ENCODE results near the gene MASP1.
"Not testable (repeated sequence)": the region's sequence is repeated elsewhere in the genome, so short reads cannot be mapped to it uniquely, and the experiment has no call there.

Gene MASP1

DNA sequence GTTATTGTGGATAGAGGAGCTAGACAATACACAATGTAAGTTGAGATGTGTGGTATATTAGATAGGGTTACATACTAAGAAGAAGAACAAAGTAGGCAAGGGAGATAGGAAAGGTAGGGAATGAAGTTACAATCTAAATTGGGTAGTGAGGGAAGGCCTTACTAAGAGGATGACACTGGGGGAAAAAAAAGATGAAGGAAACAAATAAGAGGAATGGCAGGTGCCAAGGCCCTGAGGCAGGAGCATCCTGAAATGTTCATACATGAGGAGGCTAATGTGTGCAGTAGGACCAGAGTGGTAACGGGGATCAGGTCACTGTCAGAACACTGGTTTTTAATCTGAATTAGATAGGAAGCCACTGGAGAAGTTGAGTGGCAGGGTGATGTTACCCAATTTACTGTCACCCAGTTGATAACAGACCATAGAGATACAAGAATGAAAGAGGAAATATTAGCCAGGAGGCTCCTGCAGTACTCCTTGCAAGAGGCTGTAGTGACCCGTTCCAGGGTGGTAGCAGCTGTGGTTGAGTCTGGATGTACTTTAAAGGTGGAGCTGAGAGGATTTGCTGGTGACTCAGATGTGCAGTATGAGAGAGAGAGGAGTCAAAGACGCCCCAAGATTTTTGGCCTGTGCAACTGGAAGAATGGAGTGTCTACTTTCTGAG lies 79.9 kb downstream of the MASP1 start:
- Histone ChIP-seq H3K9me3 (ENCODE audit: control insufficient read depth in 1 of 2, low read length in 2 of 2) (no peaks in the 10 kb centered on the region), H3K36me3 (ENCODE audit: control insufficient read depth in 1 of 2, insufficient read depth in 2 of 2, low read length in 2 of 2) (no peaks in the 10 kb centered on the region), H3K4me3 (ENCODE audit: low read depth in 1 of 2, low read length in 2 of 2) (no peak overlapping the region), H3K27ac (ENCODE audit: low read depth, low read length) (no peak overlapping the region), H3K9ac (ENCODE audit: low read depth in 1 of 2, low read length in 2 of 2) (no peak overlapping the region), H3K27me3 (ENCODE audit: control insufficient read depth in 1 of 2, insufficient read depth in 2 of 2, low read length in 2 of 2) (peaks cover 0 to 4% of the 10 kb centered on the region in 2 donors), H3K4me1 (ENCODE audit: control insufficient read depth in 1 of 2, insufficient read depth in 2 of 2, low read length in 2 of 2) (peaks cover 0 to 9% of the 10 kb centered on the region in 2 donors)

DNA sequence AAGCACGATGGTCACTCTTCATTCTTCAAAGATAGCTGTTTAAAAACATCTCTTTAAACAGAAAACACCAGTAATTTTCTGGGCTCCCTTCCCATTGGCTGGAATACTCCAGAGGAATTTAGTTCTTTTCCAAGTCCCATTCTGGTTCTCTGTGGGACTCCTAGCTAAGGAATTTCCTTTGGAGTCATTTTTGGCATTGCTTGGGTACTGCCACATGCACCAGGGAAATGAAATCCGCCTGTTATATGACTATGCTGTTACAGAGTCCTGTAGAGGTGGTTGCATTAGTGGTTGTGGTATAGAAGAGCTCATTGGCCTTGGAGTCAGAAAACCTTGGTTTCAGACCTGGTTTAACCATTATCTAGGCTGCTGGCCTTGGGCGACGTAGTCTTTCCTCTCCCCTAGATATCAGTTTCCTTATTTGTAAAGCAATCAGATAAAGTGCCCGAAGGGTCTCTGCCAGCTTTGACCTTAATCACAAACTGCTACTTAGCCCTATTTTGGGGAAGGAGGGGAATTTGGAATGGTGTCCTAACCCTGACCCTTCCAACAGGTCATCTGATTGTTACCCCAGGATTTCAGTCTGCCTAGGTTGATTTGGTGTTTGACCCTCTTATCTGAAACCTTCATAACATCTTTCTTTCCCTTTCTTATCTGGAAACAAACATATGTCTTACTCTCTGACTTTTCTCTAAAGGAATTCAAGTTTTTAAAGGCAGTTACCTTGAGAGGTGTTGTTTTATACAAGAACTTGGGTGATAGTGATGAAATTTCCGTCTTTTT lies 80.8 kb downstream of the MASP1 start:
- Histone ChIP-seq H3K4me1 (ENCODE audit: control insufficient read depth in 1 of 2, insufficient read depth in 2 of 2, low read length in 2 of 2) (peaks cover 0 to 9% of the 10 kb centered on the region in 2 donors), H3K27ac (ENCODE audit: low read depth, low read length) (no peak overlapping the region), H3K4me3 (ENCODE audit: low read depth in 1 of 2, low read length in 2 of 2) (no peak overlapping the region), H3K9ac (ENCODE audit: low read depth in 1 of 2, low read length in 2 of 2) (no peak overlapping the region), H3K36me3 (ENCODE audit: control insufficient read depth in 1 of 2, insufficient read depth in 2 of 2, low read length in 2 of 2) (no peaks in the 10 kb centered on the region), H3K9me3 (ENCODE audit: control insufficient read depth in 1 of 2, low read length in 2 of 2) (no peaks in the 10 kb centered on the region), H3K27me3 (ENCODE audit: control insufficient read depth in 1 of 2, insufficient read depth in 2 of 2, low read length in 2 of 2) (peaks cover 0 to 4% of the 10 kb centered on the region in 2 donors)

DNA sequence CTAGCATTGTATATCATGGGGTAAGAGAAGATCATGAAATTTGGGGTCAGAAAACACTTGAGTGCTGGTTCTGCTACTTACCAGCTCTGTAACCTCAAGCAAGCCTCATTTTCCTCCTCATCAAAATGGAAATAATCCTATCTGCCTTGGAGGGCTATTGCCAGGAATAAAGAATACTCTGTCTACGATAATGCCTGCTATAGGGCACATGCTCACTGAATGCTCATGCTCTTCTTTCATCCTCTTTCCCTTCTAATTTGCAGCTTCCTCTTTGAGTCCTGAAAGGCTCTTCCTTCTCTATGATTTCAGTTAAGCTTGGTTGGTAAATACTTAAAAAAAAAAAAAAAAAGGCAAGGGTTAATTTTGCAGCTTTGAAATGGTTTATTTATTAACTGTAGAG lies 81.4 kb downstream of the MASP1 start:
- H3K27ac ChIP-seq (ENCODE audit: low read depth, low read length): no peak overlapping the region
- peaks cover 0 to 9% of the 10 kb centered on the region in 2 donors for H3K4me1 ChIP-seq (ENCODE audit: control insufficient read depth in 1 of 2, insufficient read depth in 2 of 2, low read length in 2 of 2)
- no peaks in the 10 kb centered on the region for H3K36me3 ChIP-seq (ENCODE audit: control insufficient read depth in 1 of 2, insufficient read depth in 2 of 2, low read length in 2 of 2)
- H3K4me3 ChIP-seq (ENCODE audit: low read depth in 1 of 2, low read length in 2 of 2): no peak overlapping the region
- no peak overlapping the region for H3K9ac ChIP-seq (ENCODE audit: low read depth in 1 of 2, low read length in 2 of 2)
- H3K9me3 ChIP-seq (ENCODE audit: control insufficient read depth in 1 of 2, low read length in 2 of 2): no peaks in the 10 kb centered on the region
- H3K27me3 ChIP-seq (ENCODE audit: control insufficient read depth in 1 of 2, insufficient read depth in 2 of 2, low read length in 2 of 2): peaks cover 2 to 4% of the 10 kb centered on the region in 2 donors

DNA sequence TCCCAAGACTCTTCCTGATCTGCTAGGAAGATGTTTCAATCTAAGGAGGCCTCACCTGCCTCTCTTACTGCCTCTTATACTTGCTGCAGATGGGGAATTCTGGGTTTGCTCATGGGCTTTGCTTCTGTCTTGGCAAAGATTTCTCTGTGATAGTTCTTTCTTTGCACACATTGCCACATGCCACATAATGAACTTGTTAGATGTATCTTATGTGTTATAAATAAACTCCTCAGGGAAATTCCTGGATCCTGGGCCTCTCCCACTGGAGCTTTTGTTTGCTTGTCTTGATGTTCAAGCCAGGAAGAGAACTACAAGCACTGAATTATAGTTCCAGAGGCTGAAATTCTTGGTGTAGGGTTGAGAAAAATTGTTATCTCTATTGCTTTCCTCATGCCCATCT lies 82.0 kb downstream of the MASP1 start:
- no peak overlapping the region for H3K9ac ChIP-seq (ENCODE audit: low read depth in 1 of 2, low read length in 2 of 2)
- H3K27me3 ChIP-seq (ENCODE audit: control insufficient read depth in 1 of 2, insufficient read depth in 2 of 2, low read length in 2 of 2): peaks cover 3 to 4% of the 10 kb centered on the region in 2 donors
- no peak overlapping the region for H3K27ac ChIP-seq (ENCODE audit: low read depth, low read length)
- no peaks in the 10 kb centered on the region for H3K9me3 ChIP-seq (ENCODE audit: control insufficient read depth in 1 of 2, low read length in 2 of 2)
- peaks cover 0 to 9% of the 10 kb centered on the region in 2 donors for H3K4me1 ChIP-seq (ENCODE audit: control insufficient read depth in 1 of 2, insufficient read depth in 2 of 2, low read length in 2 of 2)
- H3K4me3 ChIP-seq (ENCODE audit: low read depth in 1 of 2, low read length in 2 of 2): no peak overlapping the region
- no peaks in the 10 kb centered on the region for H3K36me3 ChIP-seq (ENCODE audit: control insufficient read depth in 1 of 2, insufficient read depth in 2 of 2, low read length in 2 of 2)

DNA sequence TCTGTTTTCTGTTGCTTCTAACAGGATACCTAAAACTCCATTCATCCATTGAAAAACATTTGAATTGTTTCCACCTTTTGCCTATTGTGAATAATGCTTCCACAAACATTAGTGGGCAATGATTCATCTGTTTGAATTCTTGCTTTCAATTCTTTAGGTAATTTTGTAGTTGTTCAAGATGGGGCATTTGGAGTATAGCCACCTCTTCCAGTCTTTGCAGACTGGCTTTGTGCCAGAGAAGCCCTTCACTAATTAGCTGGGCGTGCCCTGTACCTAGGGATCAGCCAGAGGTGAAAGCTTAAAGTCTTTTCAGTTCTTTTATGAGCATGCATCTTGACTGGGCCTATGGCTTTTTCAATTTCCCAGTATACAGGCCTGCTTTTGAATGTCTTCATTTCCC lies 83.4 kb downstream of the MASP1 start:
- Histone ChIP-seq H3K9me3 (ENCODE audit: control insufficient read depth in 1 of 2, low read length in 2 of 2) (no peaks in the 10 kb centered on the region), H3K36me3 (ENCODE audit: control insufficient read depth in 1 of 2, insufficient read depth in 2 of 2, low read length in 2 of 2) (no peaks in the 10 kb centered on the region), H3K9ac (ENCODE audit: low read depth in 1 of 2, low read length in 2 of 2) (no peak overlapping the region), H3K4me3 (ENCODE audit: low read depth in 1 of 2, low read length in 2 of 2) (no peak overlapping the region), H3K27me3 (ENCODE audit: control insufficient read depth in 1 of 2, insufficient read depth in 2 of 2, low read length in 2 of 2) (peaks cover 0 to 3% of the 10 kb centered on the region in 2 donors), H3K27ac (ENCODE audit: low read depth, low read length) (no peak overlapping the region), H3K4me1 (ENCODE audit: control insufficient read depth in 1 of 2, insufficient read depth in 2 of 2, low read length in 2 of 2) (peaks cover 0 to 9% of the 10 kb centered on the region in 2 donors)

DNA sequence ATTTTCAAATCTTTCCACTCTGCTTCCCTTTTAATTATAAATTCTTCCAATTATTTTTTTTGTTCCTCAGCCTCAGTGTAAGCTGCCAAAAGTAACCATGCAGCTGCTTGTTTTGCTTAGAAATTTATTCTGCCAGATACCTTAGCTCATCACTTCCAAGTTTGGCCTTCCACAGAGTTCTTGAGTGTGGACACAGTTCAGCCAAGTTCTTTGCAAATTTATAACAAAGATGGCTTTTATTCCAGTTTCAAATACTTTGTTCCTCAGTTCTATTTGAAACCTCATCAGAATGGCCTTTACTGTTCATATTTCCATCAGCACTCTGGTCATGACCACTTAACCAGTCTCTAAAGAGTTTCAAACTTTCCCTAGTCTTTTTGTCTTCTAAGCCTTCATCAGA lies 83.9 kb downstream of the MASP1 start:
- Histone ChIP-seq H3K4me3 (ENCODE audit: low read depth in 1 of 2, low read length in 2 of 2) (no peak overlapping the region), H3K4me1 (ENCODE audit: control insufficient read depth in 1 of 2, insufficient read depth in 2 of 2, low read length in 2 of 2) (peaks cover 0 to 9% of the 10 kb centered on the region in 2 donors), H3K27me3 (ENCODE audit: control insufficient read depth in 1 of 2, insufficient read depth in 2 of 2, low read length in 2 of 2) (peaks cover 0 to 3% of the 10 kb centered on the region in 2 donors), H3K27ac (ENCODE audit: low read depth, low read length) (no peak overlapping the region), H3K9me3 (ENCODE audit: control insufficient read depth in 1 of 2, low read length in 2 of 2) (no peaks in the 10 kb centered on the region), H3K36me3 (ENCODE audit: control insufficient read depth in 1 of 2, insufficient read depth in 2 of 2, low read length in 2 of 2) (no peaks in the 10 kb centered on the region), H3K9ac (ENCODE audit: low read depth in 1 of 2, low read length in 2 of 2) (no peak overlapping the region)

DNA sequence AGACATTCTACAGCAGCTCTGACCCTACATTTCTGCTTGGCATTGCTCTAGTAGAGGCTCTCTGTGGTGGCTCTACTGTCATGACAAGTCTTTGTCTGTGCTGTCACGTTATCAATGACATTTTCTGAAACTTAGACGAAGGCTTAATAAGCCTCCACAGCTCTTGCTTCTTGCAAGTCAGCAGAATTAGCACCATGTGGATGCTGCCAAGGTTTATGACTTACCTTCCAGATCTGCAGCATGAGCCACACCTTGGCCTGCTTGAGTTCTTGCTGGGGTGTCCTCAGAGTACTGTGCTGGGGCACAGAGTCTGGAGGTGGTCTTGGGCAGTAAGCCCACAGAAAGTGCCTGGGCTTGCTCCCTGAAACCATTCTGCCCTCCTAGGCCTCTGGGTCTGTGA lies 84.5 kb downstream of the MASP1 start:
- Histone ChIP-seq H3K27me3 (ENCODE audit: control insufficient read depth in 1 of 2, insufficient read depth in 2 of 2, low read length in 2 of 2) (peaks cover 0 to 3% of the 10 kb centered on the region in 2 donors), H3K4me1 (ENCODE audit: control insufficient read depth in 1 of 2, insufficient read depth in 2 of 2, low read length in 2 of 2) (peaks cover 0 to 9% of the 10 kb centered on the region in 2 donors), H3K27ac (ENCODE audit: low read depth, low read length) (no peak overlapping the region), H3K4me3 (ENCODE audit: low read depth in 1 of 2, low read length in 2 of 2) (no peak overlapping the region), H3K36me3 (ENCODE audit: control insufficient read depth in 1 of 2, insufficient read depth in 2 of 2, low read length in 2 of 2) (no peaks in the 10 kb centered on the region), H3K9me3 (ENCODE audit: control insufficient read depth in 1 of 2, low read length in 2 of 2) (no peaks in the 10 kb centered on the region), H3K9ac (ENCODE audit: low read depth in 1 of 2, low read length in 2 of 2) (no peak overlapping the region)

DNA sequence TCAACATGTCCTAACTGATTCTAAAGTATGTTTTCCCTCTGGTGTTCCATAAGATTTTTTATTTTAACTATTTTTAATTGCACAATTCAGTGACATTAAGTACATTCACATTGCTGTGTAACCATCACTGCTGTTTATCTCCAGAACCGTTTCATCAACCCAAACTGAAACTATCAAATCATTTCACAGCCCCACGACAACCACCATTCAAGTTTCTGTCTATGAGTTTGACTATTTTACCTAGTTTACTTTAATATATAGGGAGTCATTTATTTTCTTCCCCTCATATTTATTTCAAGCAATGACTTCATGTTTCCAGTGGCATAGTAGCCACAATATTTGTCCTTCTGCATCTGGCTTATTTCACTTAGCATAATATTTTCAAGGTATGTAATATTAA lies 85.9 kb downstream of the MASP1 start:
- Histone ChIP-seq H3K36me3 (ENCODE audit: control insufficient read depth in 1 of 2, insufficient read depth in 2 of 2, low read length in 2 of 2) (no peaks in the 10 kb centered on the region), H3K4me3 (ENCODE audit: low read depth in 1 of 2, low read length in 2 of 2) (no peak overlapping the region), H3K9me3 (ENCODE audit: control insufficient read depth in 1 of 2, low read length in 2 of 2) (no peaks in the 10 kb centered on the region), H3K27ac (ENCODE audit: low read depth, low read length) (no peak overlapping the region), H3K27me3 (ENCODE audit: control insufficient read depth in 1 of 2, insufficient read depth in 2 of 2, low read length in 2 of 2) (peaks cover 0 to 3% of the 10 kb centered on the region in 2 donors), H3K4me1 (ENCODE audit: control insufficient read depth in 1 of 2, insufficient read depth in 2 of 2, low read length in 2 of 2) (peaks cover 0 to 9% of the 10 kb centered on the region in 2 donors), H3K9ac (ENCODE audit: low read depth in 1 of 2, low read length in 2 of 2) (no peak overlapping the region)

DNA sequence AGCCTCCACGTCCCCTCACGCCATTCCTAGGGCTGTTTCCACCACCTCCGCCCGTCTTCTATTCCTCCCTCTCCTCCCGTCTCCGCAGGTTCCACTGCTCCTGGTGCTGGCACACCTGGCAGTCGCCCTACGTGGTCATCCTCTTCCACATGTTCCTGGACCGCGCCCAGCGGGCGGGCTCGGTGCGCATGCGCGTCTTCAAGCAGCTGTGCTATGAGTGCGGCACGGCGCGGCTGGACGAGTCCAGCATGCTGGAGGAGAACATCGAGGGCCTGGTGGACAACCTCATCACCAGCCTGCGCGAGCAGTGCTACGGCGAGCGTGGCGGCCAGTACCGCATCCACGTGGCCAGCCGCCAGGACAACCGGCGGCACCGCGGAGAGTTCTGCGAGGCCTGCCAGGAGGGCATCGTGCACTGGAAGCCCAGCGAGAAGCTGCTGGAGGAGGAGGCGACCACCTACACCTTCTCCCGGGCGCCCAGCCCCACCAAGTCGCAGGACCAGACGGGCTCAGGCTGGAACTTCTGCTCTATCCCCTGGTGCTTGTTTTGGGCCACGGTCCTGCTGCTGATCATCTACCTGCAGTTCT lies 92.0 kb downstream of the MASP1 start:
- H3K9me3 ChIP-seq (ENCODE audit: control insufficient read depth in 1 of 2, low read length in 2 of 2); H3K4me1 ChIP-seq (ENCODE audit: control insufficient read depth in 1 of 2, insufficient read depth in 2 of 2, low read length in 2 of 2); H3K36me3 ChIP-seq (ENCODE audit: control insufficient read depth in 1 of 2, insufficient read depth in 2 of 2, low read length in 2 of 2); H3K27me3 ChIP-seq (ENCODE audit: control insufficient read depth in 1 of 2, insufficient read depth in 2 of 2, low read length in 2 of 2); H3K4me3 ChIP-seq (ENCODE audit: low read depth in 1 of 2, low read length in 2 of 2); H3K9ac ChIP-seq (ENCODE audit: low read depth in 1 of 2, low read length in 2 of 2); H3K27ac ChIP-seq (ENCODE audit: low read depth, low read length): not testable (repeated sequence)

DNA sequence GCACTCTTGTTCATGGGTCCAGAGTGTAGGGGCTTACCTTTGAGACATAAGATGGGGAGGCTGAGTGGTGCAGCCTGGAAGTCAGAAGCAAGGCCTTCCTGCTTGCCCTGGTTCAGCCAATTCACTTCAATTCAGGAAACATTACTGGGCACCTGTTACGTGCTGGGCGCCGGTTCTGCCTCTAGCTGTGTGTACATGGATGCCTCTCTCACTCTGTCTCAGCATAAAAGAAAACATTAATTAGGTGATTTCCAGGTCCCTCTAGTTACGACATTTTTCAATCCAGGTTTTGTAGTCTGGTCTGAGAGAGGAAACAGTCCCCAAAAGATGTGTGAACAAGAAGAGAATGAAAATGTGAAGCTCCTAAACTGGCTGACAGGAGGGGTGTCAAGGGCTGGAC lies 93.0 kb downstream of the MASP1 start:
- no peak overlapping the region for H3K9ac ChIP-seq (ENCODE audit: low read depth in 1 of 2, low read length in 2 of 2)
- no peaks in the 10 kb centered on the region for H3K27me3 ChIP-seq (ENCODE audit: control insufficient read depth in 1 of 2, insufficient read depth in 2 of 2, low read length in 2 of 2)
- no peak overlapping the region for H3K4me3 ChIP-seq (ENCODE audit: low read depth in 1 of 2, low read length in 2 of 2)
- no peak overlapping the region for H3K27ac ChIP-seq (ENCODE audit: low read depth, low read length)
- no peaks in the 10 kb centered on the region for H3K36me3 ChIP-seq (ENCODE audit: control insufficient read depth in 1 of 2, insufficient read depth in 2 of 2, low read length in 2 of 2)
- H3K9me3 ChIP-seq (ENCODE audit: control insufficient read depth in 1 of 2, low read length in 2 of 2): no peaks in the 10 kb centered on the region
- H3K4me1 ChIP-seq (ENCODE audit: control insufficient read depth in 1 of 2, insufficient read depth in 2 of 2, low read length in 2 of 2): no peaks in the 10 kb centered on the region

Data from duodenal mucosa (tissue), 2 donors.